ENCODE measurements around the gene TCERG1L.
"Not testable (repeated sequence)": the region's sequence is repeated elsewhere in the genome, so short reads cannot be mapped to it uniquely, and the experiment has no call there.

The TCERG1L gene

DNA sequence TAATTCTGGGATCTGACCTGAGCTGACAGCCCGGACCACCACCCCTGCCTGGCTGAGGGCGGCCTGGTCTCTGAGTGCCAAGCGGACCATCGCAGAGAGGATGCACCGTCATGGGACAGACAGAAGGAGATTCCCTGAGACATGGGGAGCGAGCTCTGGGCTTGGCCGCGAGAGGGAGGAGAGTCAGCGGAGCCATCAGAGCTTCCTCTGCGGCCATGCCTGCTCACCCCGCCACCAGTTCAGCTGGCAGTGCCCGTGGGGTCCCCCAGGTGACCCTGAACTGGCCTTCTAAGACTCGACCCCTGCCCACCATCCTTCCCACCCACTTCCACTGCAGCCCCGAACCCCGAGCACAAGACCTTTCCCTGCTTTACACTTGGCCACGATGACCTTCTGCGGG lies 152.8 kb downstream of the TCERG1L start:
- DNase-seq, result no peak

DNA sequence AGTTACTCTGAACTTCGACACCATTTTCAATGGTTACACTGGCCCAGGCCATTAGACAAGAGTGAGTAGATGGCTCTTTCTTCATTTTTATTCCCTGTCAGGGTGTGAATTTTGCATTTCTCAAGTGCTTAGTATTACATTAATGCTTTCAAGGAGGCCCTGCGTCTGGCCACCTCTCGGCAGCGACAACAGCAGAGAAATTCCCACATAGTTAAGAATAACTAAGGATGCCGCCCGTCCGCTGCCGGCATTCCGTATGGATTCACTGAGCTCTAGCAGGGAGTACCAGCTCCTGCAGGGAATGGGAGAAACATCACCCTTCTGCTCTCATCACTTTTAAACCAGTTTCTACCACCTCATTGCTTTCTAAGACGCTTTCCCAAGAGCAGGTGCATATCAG lies 153.6 kb downstream of the TCERG1L start:
- no peak for DNase-seq

DNA sequence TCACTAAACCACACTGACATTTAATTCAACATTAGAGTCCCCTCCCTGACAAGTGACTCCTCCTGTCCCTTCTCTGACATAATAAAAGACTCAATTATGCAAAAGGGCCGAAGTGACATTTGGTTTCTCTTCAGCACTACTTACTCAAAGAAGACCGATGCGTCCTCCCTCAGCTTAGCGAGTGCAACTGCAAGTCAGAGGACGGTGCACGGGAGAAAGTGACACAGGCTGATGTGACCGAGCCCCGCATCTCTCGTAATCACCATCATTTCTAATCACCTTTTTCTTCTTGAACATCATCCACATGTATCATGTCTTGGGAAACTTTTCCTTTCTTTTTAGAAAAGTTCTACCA lies 155.7 kb downstream of the TCERG1L start:
- DNase-seq, result no peak

DNA sequence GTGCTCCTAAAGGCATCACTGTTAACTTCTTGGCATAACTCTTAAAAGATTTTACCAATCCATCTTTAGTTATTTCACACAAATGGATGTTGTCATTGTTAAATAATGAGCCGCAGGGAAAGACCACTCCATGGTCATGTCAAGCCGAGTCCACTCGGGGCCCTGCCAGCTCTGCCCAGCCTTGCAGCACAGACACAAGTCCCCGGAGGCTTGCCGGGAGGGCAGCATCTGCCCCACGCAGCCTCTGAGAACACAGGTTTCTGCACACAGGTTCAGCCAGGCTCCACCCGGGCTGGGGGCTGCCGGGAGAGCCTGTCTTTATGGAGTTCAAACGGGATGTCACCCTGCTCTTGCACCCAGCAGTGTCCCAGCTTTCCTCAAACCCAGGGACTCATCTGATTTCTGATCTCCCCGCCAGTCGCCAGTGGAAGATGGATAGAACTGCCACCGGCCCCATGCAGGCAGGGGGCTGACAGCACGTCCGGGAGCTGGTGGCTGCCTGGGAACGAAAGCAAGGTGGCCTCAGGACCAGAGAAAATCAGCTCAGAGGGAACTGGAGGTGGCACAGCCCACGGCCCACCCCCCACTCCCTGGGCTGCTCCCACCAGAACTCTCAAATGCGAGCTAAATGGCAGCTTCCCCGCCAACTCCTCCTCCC lies 156.2 kb downstream of the TCERG1L start:
- no peak for DNase-seq

DNA sequence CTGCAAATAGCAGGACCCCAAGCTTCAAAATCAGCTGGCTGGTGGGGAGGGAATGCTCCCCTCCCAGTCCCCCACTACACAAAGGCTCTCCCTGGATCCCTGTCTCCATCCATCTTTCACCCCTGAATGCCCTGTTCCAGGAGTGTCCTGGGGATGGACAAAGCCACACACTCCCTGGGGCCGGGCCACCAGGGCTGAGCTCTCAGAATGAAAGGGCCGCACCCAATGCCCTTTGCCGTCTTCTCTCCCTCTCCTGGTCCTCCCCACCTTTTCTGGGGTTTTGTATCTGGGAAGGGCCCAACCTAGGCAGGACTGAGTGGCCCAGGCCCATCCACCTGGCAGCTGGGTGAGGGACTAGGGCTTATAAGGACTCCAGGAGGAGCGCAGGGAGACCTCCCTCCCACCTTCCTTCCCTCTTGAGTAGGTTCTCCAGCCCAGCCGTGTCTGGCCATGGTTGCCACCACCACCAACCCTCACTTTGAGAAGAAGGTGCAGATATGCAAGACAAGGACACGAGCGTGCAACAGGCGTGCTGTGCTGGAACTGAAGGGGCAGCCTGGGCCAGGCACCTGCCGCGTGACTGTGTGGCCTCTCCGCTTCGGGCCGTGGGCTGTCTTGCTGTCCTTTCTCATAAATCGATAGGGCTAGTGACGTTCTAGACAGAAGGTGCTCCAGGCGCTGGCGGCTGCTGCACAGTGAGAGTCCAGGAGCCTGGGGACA lies 157.1 kb downstream of the TCERG1L start:
- no peak for DNase-seq

DNA sequence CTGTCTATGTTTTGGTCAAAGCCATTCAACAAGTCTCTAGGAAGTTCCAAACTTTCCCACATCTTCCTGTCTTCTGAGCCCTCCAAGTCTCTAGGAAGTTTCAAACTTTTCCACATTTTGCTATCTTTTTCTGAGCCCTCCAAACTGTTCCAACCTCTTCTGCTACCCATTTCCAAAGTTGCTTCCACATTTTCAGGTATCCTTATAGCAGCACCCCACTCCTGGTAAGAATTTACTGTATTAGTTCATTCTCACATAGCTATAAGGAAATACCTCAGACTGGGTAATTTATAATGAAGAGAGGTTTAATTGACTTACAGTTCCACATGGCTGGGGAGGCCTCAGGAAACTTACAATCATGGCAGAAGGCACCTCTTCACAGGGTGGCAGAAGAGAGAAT lies 159.1 kb downstream of the TCERG1L start:
- DNase-seq, result not testable (repeated sequence)

DNA sequence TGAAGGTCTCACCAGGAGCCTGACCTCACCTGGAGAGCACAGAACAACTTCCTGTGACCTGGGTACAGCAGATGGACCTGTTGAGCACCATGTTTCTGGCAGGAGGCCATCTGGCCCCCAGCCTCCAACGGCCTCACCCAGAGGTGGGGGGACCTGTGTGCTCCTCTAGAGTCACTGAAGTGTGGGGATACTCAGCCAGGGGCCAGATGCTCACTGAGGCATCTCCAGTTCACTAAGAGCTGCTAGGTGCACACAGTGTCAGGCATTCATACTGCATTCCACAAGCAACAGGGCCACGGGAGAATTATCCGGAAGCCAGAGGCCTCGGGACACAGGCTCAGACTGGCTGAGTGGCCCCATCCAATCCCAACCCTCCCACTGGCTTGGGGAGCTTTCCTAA lies 161.4 kb downstream of the TCERG1L start:
- DNase-seq, result no peak

DNA sequence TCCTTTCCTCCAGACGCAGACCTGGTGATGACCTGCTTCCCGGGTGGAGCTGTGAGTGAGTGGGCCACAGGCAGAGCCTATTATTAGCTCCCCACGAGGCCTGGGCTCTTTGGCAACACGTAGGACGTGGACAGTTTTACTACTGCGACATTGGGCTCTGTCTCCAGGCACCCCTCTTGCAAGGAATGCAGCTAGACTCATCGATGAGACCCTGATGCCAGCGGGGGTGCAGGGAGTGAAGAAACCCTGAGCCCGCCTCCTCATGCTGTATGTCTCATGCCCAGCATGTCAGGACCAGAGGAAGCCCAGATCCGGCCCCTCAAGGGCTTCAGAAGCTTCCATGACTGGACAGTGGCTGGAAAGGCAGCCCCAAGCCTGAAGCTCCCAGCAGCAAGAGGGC lies 161.9 kb downstream of the TCERG1L start:
- no peak for DNase-seq

DNA sequence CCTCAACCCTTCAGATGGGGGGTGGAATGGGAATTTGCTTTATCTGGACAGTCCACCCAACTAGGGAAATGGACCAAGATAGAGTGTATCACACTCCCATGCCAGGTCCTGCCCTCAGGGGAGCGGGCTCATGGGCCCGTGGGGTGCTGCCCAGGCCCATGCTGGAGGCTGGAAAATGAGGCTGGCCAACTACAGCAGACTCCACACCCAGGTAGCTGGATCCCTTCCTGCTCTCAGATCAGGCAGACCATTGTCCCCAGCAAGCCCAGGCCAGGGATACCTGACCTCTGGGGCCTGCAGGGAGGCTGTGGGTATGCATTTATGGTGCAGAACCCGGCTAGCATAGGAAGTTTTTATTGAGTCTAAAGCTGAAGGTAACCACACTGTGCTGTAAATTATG lies 162.4 kb downstream of the TCERG1L start:
- no peak for DNase-seq

DNA sequence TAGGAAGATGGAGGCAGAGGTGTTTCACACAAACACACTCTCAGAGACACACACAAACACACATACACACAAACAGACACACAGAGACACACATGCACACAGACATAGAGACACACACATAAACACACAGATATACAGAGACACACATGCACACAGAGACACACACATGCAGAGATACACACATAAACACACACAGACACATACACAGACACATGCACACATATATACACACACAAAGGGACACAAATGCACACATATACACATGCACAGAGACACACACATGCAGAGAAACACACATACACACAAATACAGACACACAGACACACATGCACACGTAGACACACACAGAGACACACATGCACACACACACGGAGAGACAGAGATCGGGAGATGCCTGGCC lies 163.3 kb downstream of the TCERG1L start:
- no peak for DNase-seq

DNA sequence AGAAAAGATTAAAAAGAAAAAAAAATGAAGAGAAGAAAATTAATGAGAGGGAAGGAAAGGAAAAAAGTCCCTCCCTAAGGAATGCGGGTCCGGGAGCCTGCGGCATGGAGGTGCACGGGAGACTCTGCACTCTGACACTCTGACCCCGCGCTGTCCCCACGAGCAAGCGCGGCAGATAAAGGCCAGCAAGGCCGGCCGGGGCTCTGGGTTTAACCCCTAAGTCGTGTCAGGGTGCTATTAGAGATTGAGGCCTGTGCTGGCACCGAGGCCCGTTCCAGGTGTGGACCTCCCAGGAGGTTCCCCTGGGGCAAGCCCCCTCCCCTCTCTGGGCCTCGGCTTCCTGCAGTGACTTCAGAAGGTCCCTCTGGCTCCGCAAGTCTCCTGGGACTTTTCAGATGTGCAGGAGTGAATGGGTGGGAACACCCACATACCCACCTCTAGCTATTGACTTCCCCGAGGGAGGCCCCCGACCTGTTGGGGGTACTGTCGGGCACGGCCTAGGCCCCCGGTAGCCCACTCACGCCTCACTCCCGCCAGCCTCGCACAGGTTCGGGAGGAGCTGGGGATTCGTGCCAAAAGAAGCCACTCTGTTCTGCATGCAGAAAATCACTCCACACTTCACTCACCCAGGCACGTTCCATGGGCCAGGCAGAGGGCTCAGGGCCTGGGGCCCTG lies 164.1 kb downstream of the TCERG1L start:
- no peak for DNase-seq

DNA sequence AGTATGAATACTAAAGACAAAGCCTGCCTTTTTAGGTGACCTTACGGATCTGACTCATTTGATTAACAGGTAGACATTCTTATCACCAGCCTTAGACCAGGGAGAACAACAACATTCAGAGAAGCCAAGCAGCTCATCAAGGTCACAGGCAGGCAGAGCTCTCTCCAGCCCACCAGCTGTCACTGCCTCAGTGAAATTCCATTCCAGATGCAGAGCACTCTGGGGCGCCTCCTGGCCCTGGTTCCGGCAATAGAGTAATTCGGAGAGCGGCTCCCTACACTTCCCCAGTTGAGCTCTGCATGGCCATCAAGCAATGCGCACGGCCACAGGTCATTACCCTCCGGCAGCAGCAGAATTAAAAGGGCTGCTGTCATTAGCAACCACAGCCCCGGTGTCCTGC lies 164.7 kb downstream of the TCERG1L start:
- no peak for DNase-seq

DNA sequence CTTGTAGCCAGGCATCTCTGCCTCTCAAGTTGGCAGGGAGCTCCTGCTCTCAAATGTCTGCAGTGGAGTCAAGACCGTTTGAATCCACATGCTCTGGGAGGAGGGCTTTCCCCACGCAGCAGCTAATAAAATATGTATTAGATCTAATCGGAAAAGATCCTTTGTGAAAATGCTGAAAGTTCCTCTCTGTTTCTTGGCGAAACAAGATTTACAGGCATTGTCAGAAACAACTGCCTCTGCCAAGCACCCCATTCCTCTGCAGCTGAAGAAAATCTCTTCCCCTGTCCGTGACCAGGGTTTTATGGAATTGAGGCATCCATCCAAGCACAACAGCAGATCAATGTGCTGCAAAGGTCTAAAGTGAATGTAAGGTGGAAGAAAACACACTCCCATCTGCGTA lies 165.8 kb downstream of the TCERG1L start:
- DNase-seq, result no peak

DNA sequence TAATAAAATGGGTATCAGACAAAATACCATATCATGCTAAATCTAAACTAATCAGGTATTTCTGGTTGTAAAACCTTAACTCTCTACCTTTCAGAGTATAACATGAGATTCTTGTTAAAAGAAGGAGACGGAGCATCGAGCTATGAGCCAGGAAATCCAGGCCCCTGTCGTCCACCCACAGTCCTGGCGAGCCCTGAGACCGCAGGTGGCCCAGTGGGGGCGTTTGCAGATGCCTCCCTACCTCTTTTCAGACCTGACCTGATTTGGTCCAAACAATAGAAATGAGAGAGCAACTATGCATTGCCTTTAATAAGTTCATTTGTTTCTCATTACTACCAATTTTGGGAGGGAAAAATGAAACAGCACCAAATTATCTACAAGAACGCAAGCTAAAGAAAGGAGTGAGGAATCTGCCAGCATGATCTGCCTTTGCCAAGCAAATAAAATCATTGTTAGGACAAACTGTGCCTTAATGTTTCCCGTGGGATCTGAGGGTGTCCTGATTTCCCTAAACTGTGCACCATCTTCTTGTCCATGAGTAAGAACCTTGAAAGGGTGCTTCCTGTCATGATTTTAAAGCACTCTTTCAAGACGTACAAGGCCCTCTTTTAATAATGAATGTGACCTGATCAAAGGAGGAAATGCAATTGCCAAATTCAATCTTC lies 166.7 kb downstream of the TCERG1L start:
- DNase-seq, result no peak

DNA sequence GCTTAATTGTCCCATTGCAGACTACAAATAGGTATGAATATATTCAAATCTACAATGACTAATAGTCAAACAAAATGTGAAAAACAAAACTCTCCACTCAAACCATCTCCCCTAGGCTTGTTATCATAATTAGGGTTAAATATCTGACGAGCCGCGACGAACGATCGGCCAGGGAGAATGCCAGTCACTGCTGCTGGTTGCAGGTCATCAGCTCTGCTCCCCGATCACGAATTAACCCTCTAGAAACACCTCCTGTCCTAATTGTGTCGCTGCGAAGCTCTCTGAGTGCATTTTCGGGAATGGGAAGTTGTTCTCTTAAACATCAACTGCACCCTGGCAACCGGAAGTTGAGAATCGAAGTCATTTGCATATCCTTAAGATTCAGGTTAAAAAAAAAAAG lies 167.3 kb downstream of the TCERG1L start:
- no peak for DNase-seq

DNA sequence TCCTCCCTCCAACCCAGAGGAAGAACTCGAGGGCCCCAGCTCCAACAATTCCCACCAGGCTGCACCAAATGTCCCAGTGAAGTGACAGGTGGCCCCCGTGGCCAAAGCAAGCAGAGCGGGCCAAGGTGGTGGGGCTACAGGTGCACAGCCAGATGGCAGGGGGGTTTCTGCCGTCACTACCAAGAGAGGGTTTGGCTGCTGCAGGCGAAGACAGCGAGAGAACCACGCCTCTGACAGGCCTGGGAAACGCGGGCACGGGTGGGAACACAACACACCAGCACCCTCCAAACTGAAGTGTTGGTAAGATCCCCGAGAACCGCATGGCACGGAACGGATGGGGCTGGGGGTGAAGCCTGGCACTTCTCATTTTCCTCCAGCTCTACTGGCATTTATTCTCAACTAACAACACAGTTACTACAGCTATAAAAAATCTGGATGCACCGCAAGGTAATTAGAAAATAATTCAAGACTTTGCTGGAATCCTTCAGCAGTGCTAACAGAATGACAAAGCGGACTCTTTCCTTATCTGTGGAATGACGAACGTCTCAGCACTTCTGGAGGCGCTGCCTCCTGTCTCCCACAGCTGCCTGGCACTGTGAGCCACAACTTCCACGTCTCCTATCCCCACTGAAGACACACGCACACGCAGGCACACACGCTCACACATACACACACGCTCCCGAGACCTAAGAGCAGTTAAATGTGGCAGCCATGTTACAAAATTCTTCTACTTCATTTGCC lies 167.9 kb downstream of the TCERG1L start:
- DNase-seq, result no peak

DNA sequence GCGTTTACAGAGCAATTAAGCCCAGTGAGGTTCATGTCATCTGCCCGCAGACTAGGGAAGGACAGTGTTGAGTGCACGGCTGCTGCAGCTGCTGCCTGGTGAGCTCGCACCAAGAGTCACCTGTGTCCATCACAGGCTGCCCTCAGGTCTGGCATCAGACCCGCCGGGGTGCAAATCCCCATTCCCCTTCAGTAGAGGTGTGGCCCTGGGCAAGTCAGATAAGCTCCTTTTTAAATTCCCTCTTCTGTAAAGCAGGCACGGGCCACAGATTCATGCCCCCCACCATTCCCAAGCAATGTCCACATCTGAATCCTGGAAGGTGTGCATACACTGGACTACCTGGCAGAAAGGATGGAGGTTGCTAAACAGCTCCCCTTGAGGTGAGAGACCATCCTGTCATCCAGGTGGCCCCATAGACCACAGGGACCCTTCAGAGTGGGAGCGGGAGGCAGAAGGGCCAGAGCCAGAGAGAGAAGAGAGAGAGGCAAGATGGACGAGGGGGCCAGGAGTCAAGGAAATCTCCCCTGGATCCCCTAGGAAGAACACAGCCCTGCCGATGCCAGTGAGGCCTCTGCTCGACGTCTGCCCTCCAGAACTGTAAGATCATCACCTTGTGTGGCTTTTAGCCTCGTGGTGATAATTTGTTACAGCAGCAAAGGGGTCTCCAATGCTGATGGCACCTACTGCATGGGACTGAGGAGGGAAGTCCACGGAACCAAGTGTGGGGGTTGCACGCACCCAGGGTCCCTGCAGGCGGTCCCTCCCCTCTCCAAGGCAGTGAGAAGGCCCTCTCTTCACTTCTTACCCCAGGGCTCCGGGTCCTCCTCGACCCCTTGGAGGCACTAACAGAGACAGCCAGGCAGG lies 168.8 kb downstream of the TCERG1L start:
- no peak for DNase-seq

DNA sequence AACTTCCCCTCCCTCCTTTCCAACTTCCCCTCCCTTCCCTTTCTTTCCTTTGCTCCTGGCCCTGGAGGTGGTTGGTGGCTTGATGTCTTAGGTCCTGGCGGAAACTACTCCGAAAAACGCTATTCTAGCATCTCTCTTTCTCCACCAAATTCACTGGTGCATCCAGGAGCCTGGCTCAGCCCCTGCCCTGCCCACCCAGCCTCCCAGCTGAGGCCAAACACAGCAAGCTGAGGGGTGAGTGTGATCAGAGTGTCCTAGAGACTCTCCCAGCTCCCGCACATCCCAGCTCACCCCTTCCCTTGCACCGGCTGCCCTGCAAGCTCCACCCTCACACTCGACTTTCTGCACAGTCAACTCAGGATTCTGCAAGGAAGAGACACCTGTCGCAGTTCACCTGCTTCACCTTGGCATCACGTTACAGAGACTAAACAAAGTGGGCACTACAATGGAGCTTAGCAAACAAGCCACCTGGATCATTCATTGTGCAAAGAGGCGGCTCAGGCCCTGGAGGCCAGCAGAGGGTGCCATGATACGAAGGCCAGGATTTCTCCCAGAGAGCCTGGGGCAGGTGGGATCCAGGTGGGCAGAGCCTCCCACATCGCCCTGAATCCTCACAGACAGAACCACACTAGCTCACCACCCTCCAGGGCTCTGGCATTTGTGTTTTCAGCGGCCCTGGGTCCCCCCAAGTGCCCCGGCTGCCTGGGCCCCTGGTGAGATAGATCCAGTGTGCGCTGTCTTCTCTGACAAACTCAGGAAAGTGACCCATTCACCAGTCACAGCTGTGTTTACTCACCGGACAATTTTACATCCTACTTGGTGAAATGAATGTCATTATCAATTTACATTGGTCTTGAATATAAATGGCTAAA lies 169.6 kb downstream of the TCERG1L start:
- no peak for DNase-seq

DNA sequence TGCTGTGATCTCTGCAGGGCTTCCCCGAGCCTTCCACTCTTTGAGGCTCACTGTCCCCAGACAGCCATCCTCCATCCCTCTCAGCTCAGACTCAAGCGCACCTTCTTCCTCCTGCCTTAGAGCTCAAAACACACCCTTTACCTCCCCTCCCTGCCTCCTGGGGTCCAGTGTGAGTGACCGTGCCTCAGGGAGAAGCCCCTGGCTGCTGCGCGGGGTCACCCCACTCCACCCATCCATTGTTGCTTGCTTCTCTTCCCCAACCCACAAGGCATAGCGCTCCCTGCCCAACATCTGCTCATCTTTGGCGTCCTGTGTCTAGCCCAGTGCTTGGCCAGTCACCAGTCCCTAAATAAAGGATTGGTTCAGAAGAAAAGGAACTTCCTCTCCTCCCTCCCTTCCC lies 170.3 kb downstream of the TCERG1L start:
- DNase-seq, result no peak

DNA sequence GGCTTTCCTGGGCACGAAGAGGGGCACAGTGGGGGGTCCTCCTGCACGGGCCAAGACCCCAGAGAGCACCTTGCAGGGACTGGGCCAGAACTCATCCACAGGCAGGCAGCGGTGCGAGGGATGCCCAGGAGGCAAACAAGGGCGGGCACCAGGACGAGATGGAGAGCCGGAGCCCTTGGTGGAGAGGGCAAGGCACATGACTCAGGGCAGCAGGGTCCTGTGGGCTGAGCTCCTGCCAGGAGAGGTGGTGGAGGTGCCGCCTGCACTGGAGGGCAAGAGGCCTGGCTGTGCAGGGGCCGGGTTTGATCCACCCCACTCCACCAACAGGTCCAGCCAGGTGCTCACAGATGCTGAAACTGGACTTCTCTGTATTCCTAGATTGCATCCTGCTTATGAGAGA lies 170.9 kb downstream of the TCERG1L start:
- no peak for DNase-seq

DNA sequence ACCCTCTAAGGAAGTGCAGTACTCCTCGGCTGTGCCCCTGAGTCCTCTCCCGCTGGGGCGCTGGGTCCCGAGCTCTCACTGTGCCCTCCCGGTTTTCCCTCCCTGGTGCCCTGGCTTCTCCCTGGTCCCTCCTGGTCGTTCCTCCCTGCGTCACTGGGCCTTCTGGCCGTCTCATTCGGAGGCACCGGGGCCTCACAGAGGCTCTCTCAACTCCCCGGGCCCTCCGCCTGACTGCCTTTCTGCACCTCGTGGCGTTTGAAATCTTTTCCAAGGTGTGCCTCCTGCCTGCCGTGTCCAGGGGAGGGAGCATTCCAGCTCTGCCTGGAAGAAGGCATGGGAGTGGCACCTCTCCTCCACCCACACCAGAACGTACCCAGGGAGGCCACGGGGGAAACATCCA lies 174.3 kb downstream of the TCERG1L start:
- no peak for DNase-seq

Measured in 8988T (cell line).